ENCODE measurements around the gene EIF4G1.

Gene EIF4G1

DNA sequence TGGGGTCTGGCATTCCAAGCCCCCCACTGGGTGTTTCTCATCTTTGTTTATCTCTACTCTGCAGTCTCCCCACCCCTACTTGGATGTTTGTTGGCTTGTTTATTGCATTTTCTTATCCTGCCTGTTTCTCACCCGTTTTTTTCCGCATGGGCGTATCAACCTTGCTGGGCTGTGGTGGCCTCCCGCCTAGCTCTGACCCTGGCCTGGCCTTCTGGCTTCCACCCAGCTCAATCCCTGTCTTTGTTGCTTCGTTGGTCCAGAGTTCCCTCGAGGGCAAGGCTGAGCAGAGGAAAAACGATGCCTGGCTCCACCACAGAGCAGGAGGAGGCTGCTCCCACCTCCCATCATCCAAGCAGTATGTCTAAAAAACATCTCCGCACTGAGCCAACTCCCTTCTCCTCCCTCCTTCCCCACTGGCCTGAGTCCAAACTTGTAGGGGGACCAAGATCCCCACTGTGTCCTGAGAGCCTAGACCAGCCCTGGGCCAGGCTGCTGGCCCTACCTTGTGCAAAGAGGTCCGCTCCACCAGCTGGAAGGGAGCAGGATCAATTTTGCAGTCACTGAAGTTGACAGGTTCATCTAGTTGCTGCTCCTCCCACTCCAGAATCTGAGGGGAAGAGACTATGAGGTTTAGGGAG, 37.2 kb downstream of the EIF4G1 start:
- no peak overlapping the region for H3K9ac ChIP-seq (ENCODE audit: low read length)

GRCh38 chr3:184352149-184352785, 37.9 kb downstream of the EIF4G1 start:
- no peak overlapping the region for H3K9ac ChIP-seq (ENCODE audit: low read length)
- H3K27ac ChIP-seq (ENCODE audit: low read depth, low read length, poor library complexity, severe bottlenecking): no peak overlapping the region
- H3K9me2 ChIP-seq (ENCODE audit: low read depth, low read length): no peaks in the 10 kb centered on the region
- peaks cover 3% of the 10 kb centered on the region for H3K4me1 ChIP-seq (ENCODE audit: insufficient read depth, low read length, severe bottlenecking)
- no peaks in the 10 kb centered on the region for H3K27me3 ChIP-seq (ENCODE audit: insufficient read depth, low read length)
- H3K4me2 ChIP-seq (ENCODE audit: low read length): no peak overlapping the region
- no peaks in the 10 kb centered on the region for H3K36me3 ChIP-seq (ENCODE audit: insufficient read depth, low read length)
- H2AFZ ChIP-seq (ENCODE audit: low read length): no peak overlapping the region
- no peaks in the 10 kb centered on the region for H4K20me1 ChIP-seq (ENCODE audit: insufficient read depth, low read length)
- no peaks in the 10 kb centered on the region for H3F3A ChIP-seq (ENCODE audit: insufficient read depth, low read length)
- no peaks in the 10 kb centered on the region for H3K9me3 ChIP-seq (ENCODE audit: low read length)
- no peak overlapping the region for H3K4me3 ChIP-seq (ENCODE audit: low read depth, low read length, poor library complexity, severe bottlenecking)
- H3K79me2 ChIP-seq (ENCODE audit: insufficient read depth, low read length): no peaks in the 10 kb centered on the region
- TF ChIP-seq EZH2 (IDR thresholded peaks at IDR 0.05; ENCODE audit: borderline replicate concordance, low read length) (no peak), CTCF (IDR thresholded peaks at IDR 0.05; ENCODE audit: low read length) (no peak)

More for the DNA sequence above, 37.2 kb downstream of the EIF4G1 start:
- Histone ChIP-seq H3K79me2 (ENCODE audit: insufficient read depth, low read length) (no peaks in the 10 kb centered on the region), H3K9me3 (ENCODE audit: low read length) (no peaks in the 10 kb centered on the region), H3K4me1 (ENCODE audit: insufficient read depth, low read length, severe bottlenecking) (peaks cover 3% of the 10 kb centered on the region), H3K27me3 (ENCODE audit: insufficient read depth, low read length) (no peaks in the 10 kb centered on the region), H3F3A (ENCODE audit: insufficient read depth, low read length) (no peaks in the 10 kb centered on the region), H3K27ac (ENCODE audit: low read depth, low read length, poor library complexity, severe bottlenecking) (no peak overlapping the region), H2AFZ (ENCODE audit: low read length) (no peak overlapping the region), H3K4me2 (ENCODE audit: low read length) (no peak overlapping the region), H3K36me3 (ENCODE audit: insufficient read depth, low read length) (no peaks in the 10 kb centered on the region), H3K9me2 (ENCODE audit: low read depth, low read length) (no peaks in the 10 kb centered on the region), H4K20me1 (ENCODE audit: insufficient read depth, low read length) (no peaks in the 10 kb centered on the region), H3K4me3 (ENCODE audit: low read depth, low read length, poor library complexity, severe bottlenecking) (no peak overlapping the region)
- TF ChIP-seq CTCF (IDR thresholded peaks at IDR 0.05; ENCODE audit: low read length): no peak
- TF ChIP-seq EZH2 (IDR thresholded peaks at IDR 0.05; ENCODE audit: borderline replicate concordance, low read length): no peak

DNA sequence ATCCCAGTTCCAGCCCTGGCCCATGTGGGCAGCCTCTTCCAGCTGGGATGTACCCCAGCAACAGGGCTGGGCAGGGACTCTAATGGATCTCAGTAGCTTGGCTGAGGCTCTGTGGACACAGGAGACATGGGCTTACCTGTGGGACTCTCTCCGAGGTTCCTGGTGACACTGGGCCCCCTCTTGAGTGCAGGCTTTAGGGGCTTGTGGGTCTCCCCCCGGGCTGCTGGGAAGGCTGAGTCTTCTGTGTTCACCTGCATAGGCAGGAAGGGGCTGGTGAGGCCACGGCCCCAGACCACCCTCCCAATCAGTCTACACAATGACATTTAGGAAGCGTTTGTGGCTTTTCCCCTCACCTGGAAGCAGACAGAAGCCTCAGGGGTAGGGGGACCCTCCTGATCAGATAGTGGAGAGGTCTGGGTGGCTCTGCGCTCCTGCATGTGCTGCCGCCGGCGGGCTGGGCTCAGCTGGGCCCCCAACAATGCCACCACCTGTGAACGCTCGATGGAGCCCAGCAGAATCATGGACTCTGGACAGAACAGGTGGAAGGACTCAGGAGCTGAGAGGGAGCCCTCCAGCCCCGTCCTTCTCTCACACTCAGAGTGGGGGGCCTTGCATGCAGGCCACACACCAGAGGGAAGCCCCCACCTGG, 38.6 kb downstream of the EIF4G1 start:
- Histone ChIP-seq H3K27me3 (ENCODE audit: insufficient read depth, low read length) (0 out of 2 replicates have a peak, but pooled peaks cover 3% of the 10 kb centered on the region), H3K4me2 (ENCODE audit: low read length) (no peak overlapping the region), H3F3A (ENCODE audit: insufficient read depth, low read length) (no peaks in the 10 kb centered on the region), H3K27ac (ENCODE audit: low read depth, low read length, poor library complexity, severe bottlenecking) (no peak overlapping the region), H3K4me3 (ENCODE audit: low read depth, low read length, poor library complexity, severe bottlenecking) (no peak overlapping the region), H2AFZ (ENCODE audit: low read length) (no peak overlapping the region), H3K36me3 (ENCODE audit: insufficient read depth, low read length) (no peaks in the 10 kb centered on the region), H3K4me1 (ENCODE audit: insufficient read depth, low read length, severe bottlenecking) (peaks cover 3% of the 10 kb centered on the region), H3K9ac (ENCODE audit: low read length) (no peak overlapping the region), H3K79me2 (ENCODE audit: insufficient read depth, low read length) (no peaks in the 10 kb centered on the region), H3K9me2 (ENCODE audit: low read depth, low read length) (no peaks in the 10 kb centered on the region), H4K20me1 (ENCODE audit: insufficient read depth, low read length) (no peaks in the 10 kb centered on the region), H3K9me3 (ENCODE audit: low read length) (no peaks in the 10 kb centered on the region)
- TF ChIP-seq CTCF (IDR thresholded peaks at IDR 0.05; ENCODE audit: low read length) (no peak), EZH2 (IDR thresholded peaks at IDR 0.05; ENCODE audit: borderline replicate concordance, low read length) (no peak)

Measured in OCI-LY1 (cell line).